Transverse colon (tissue), 4 donors: ENCODE data around the gene ZBTB44.

Experiments used
- CTCF ChIP-seq, 5 experiments: fragments of 200-600 bp in 3 of 5; fragments of 450-650 bp in 2 of 5; sonication (generic) in 3 of 5; IDR thresholded peaks; 1 replicate in 2 of 5; 2 replicates in 3 of 5; pipeline ENCODE4 v1.5.1; 2016 to 2017; ENCODE audit warnings: antibody characterized with exemption in 5 of 5, inconsistent platforms in 3 of 5, mild to moderate bottlenecking in 2 of 5, moderate library complexity in 1 of 5
- EP300 ChIP-seq: sonication (generic); formaldehyde crosslinking; IDR thresholded peaks from one replicate; pipeline ENCODE4 v1.6.1; 2017; ENCODE audit warnings: antibody characterized with exemption, low read depth
- POLR2A ChIP-seq: fragments of 450-650 bp; IDR thresholded peaks from one replicate; pipeline ENCODE4 v1.6.1; 2016; ENCODE audit warnings: antibody characterized with exemption, mild to moderate bottlenecking, moderate library complexity
- POLR2AphosphoS5 ChIP-seq, 3 donors: sonication (generic); formaldehyde crosslinking; IDR thresholded peaks; one replicate each; pipeline ENCODE4 v1.6.1; 2016; ENCODE audit warnings: antibody characterized with exemption in 3 of 3

- no peak for TF ChIP-seq POLR2A
- no peak for TF ChIP-seq CTCF (IDR thresholded peaks at IDR 0.05)
- no peak for TF ChIP-seq EP300
- no peak for TF ChIP-seq POLR2AphosphoS5 (IDR thresholded peaks at IDR 0.05)
Observed at GRCh38 chr11:130295657-130296056, 19.1 kb downstream of the ZBTB44 start.
